Smooth muscle cell (in vitro differentiated cells): Measurements from ENCODE around the gene SYT15. TPM values are rescaled to one million over a fixed set of nuclear protein-coding genes. Genes with fewer than 3 reads are reported as not detected.

Experiments
- DNase-seq: peaks from one replicate; lab custom pipeline; 2025; ENCODE audit not compliant: unreplicated experiment; lab: John Stamatoyannopoulos, UW
- H2AFZ ChIP-seq: fragments of 200-600 bp; sonication (generic); 2 replicates; pipeline ENCODE4 v1.6.0; 2016; ENCODE audit warnings: antibody characterized with exemption, low read depth, mild to moderate bottlenecking
- H3F3A ChIP-seq: fragments of 200-600 bp; sonication (generic); 2 replicates; pipeline ENCODE4 v1.6.0; 2017; ENCODE audit warnings: antibody characterized with exemption, low read depth
- H3K27ac ChIP-seq: fragments of 200-600 bp; sonication (generic); 2 replicates; pipeline ENCODE4 v1.5.1; 2016; ENCODE audit warnings: low read depth, mild to moderate bottlenecking
- H3K27me3 ChIP-seq: fragments of 200-600 bp; sonication (generic); 2 replicates; pipeline ENCODE4 v1.6.1; 2016; ENCODE audit warnings: low read depth, mild to moderate bottlenecking
- H3K36me3 ChIP-seq: fragments of 200-600 bp; sonication (generic); 2 replicates; pipeline ENCODE4 v1.5.1; 2016; ENCODE audit warnings: low read depth
- H3K4me1 ChIP-seq: fragments of 200-600 bp; sonication (generic); 2 replicates; pipeline ENCODE4 v1.5.1; 2016; ENCODE audit warnings: low read depth
- H3K4me2 ChIP-seq: fragments of 200-600 bp; sonication (generic); 2 replicates; pipeline ENCODE4 v1.6.0; 2016; ENCODE audit warnings: mild to moderate bottlenecking
- H3K4me3 ChIP-seq: fragments of 200-600 bp; sonication (generic); 2 replicates; pipeline ENCODE4 v1.5.1; 2016; ENCODE audit warnings: mild to moderate bottlenecking
- H3K79me2 ChIP-seq: fragments of 200-600 bp; sonication (generic); 2 replicates; pipeline ENCODE4 v1.6.0; 2016; ENCODE audit warnings: low read depth, mild to moderate bottlenecking
- H3K9ac ChIP-seq: fragments of 200-600 bp; sonication (generic); 2 replicates; pipeline ENCODE4 v1.6.0; 2016; ENCODE audit warnings: low read depth
- H3K9me3 ChIP-seq: fragments of 200-600 bp; sonication (generic); replicated peaks from 2 replicates; pipeline ENCODE4 v1.5.1; 2016; ENCODE audit warnings: low read depth
- H4K20me1 ChIP-seq: fragments of 200-600 bp; sonication (generic); 2 replicates; pipeline ENCODE4 v1.6.0; 2016; ENCODE audit warnings: low read depth
- CTCF ChIP-seq: fragments of 200-600 bp; sonication (generic); IDR thresholded peaks from 2 replicates; pipeline ENCODE4 v1.5.1; 2017; ENCODE audit warnings: borderline replicate concordance, mild to moderate bottlenecking, antibody characterized with exemption; ENCODE audit not compliant: insufficient read depth, poor library complexity, severe bottlenecking
- WGBS: methylation state at CpG from one replicate; pipeline ENCODE4 v1.1.7; 2016; ENCODE audit warnings: low lambda C conversion rate; 5-methylcytosine and 5-hydroxymethylcytosine counted together
- polyA plus RNA-seq: library from polyadenylated mRNA; unstranded; fragments of >200 nt; fragmentation: Nextera tagmentation; extraction: Ambion mirVana; gene quantifications from 2 replicates; pipeline ENCODE4 v1.2.1, GENCODE V29; 2016
- total RNA-seq: library from RNA; depleted of rRNA; stranded (reverse); fragments of >200 nt; gene quantifications from 2 replicates; pipeline ENCODE4 v1.2.3, GENCODE V29; 2014

SYT15 gene
- total and polyA plus RNA-seq, 2 experiments from 2014 or later = 0.22 to 0.89 TPM

- Histone ChIP-seq H3K27ac (no peak overlapping the region), H3K36me3 (no peaks in the 10 kb centered on the region), H3K4me3 (no peak overlapping the region), H3K9ac (no peak overlapping the region), H3K27me3 (no peaks in the 10 kb centered on the region), H3K4me1 (peaks cover 9% of the 10 kb centered on the region), H3K4me2 (no peak overlapping the region), H4K20me1 (no peaks in the 10 kb centered on the region), H2AFZ (no peak overlapping the region), H3K79me2 (no peaks in the 10 kb centered on the region), H3K9me3 (no peaks in the 10 kb centered on the region), H3F3A (no peaks in the 10 kb centered on the region)
- WGBS = 80% methylated on average over 5 of the region's 5 CpGs
- no peak for DNase-seq
- no peak for TF ChIP-seq CTCF
Observed at GRCh38 chr10:46545861-46546590, 32.9 kb upstream of the SYT15 start.

- Histone ChIP-seq H3F3A (no peaks in the 10 kb centered on the region), H4K20me1 (no peaks in the 10 kb centered on the region), H3K4me1 (peaks cover 4% of the 10 kb centered on the region), H3K27ac (no peak overlapping the region), H3K36me3 (no peaks in the 10 kb centered on the region), H3K79me2 (no peaks in the 10 kb centered on the region), H3K27me3 (no peaks in the 10 kb centered on the region), H3K4me3 (no peak overlapping the region), H3K9me3 (no peaks in the 10 kb centered on the region), H3K9ac (no peak overlapping the region), H3K4me2 (no peak overlapping the region), H2AFZ (no peak overlapping the region)
- TF ChIP-seq CTCF = no peak
- no peak for DNase-seq
- 83% methylated on average over 11 of the region's 11 CpGs for WGBS
Observed at GRCh38 chr10:46546591-46547540, 32.1 kb upstream of the SYT15 start.

GRCh38 chr10:46547541-46548497 is 31.1 kb upstream of the SYT15 start:
- Histone ChIP-seq H3K9ac (no peak overlapping the region), H4K20me1 (no peaks in the 10 kb centered on the region), H3K27me3 (no peaks in the 10 kb centered on the region), H3K36me3 (no peaks in the 10 kb centered on the region), H3K9me3 (no peaks in the 10 kb centered on the region), H3K4me2 (no peak overlapping the region), H3K79me2 (no peaks in the 10 kb centered on the region), H3K27ac (no peak overlapping the region), H3F3A (no peaks in the 10 kb centered on the region), H2AFZ (no peak overlapping the region), H3K4me3 (no peak overlapping the region), H3K4me1 (no peaks in the 10 kb centered on the region)
- TF ChIP-seq CTCF = no peak
- 76% methylated on average over 11 of the region's 11 CpGs for WGBS
- DNase-seq = no peak
